Right atrium auricular region (tissue), 2 donors: Measurements from ENCODE around the gene NMT2. TPM values are rescaled to one million over a fixed set of nuclear protein-coding genes. Genes with fewer than 3 reads are reported as not detected.

Experiments
- DNase-seq: peaks from one replicate; pipeline ENCODE4 v3.0.0-alpha.2; 2019; ENCODE audit warnings: low spot score
- H3K27ac ChIP-seq, 2 donors: fragments of 200-600 bp; sonication (generic); 1 replicate in 1 of 2; 2 replicates in 1 of 2; pipeline ENCODE4 v1.5.1; 2016 to 2019
- H3K27me3 ChIP-seq, 2 donors: fragments of 200-600 bp; sonication (generic); one replicate each; pipeline versions ENCODE4 v1.5.1 to v1.6.0; 2017 to 2019
- H3K36me3 ChIP-seq: fragments of 200-600 bp; sonication (generic); one replicate; pipeline ENCODE4 v1.5.1; 2016
- H3K4me1 ChIP-seq, 2 donors: fragments of 200-600 bp; sonication (generic); one replicate each; pipeline versions ENCODE4 v1.5.1 to v1.6.0; 2017 to 2019
- H3K4me3 ChIP-seq, 2 donors: fragments of 200-600 bp; sonication (generic); 1 replicate in 1 of 2; 2 replicates in 1 of 2; pipeline ENCODE4 v1.5.1; 2017 to 2019; ENCODE audit warnings: mild to moderate bottlenecking in 1 of 2, moderate library complexity in 1 of 2
- H3K9me3 ChIP-seq, 2 donors: fragments of 200-600 bp; sonication (generic); one replicate each; pipeline ENCODE4 v1.5.1; 2019
- CTCF ChIP-seq, 2 donors: fragments of 200-600 bp; sonication (generic); IDR thresholded peaks; one replicate each; pipeline ENCODE4 v1.5.1; 2019; ENCODE audit warnings: antibody characterized with exemption in 2 of 2
- total RNA-seq, 2 donors: library from RNA; depleted of rRNA; stranded (reverse); fragments of >200 nt; gene quantifications; one replicate each; pipeline ENCODE4 v1.1.0, GENCODE V29; 2016

Gene NMT2
- total RNA-seq, 2 donors from 2014 or later: 9.7 to 10.5 TPM

GRCh38 chr10:15183689-15184481 lies 15.4 kb upstream of the NMT2 start:
- Histone ChIP-seq H3K9me3 (no peaks in the 10 kb centered on the region), H3K4me3 (no peak overlapping the region), H3K36me3 (no peaks in the 10 kb centered on the region), H3K27me3 (no peaks in the 10 kb centered on the region), H3K4me1 (no peaks in the 10 kb centered on the region), H3K27ac (no peak overlapping the region)
- DNase-seq: no peak
- TF ChIP-seq CTCF (IDR thresholded peaks at IDR 0.05): no peak

GRCh38 chr10:15182540-15183207 lies 14.2 kb upstream of the NMT2 start:
- H3K4me3 ChIP-seq: no peak overlapping the region
- H3K36me3 ChIP-seq: no peaks in the 10 kb centered on the region
- no peak overlapping the region for H3K27ac ChIP-seq
- no peaks in the 10 kb centered on the region for H3K4me1 ChIP-seq
- H3K9me3 ChIP-seq: no peaks in the 10 kb centered on the region
- no peak for DNase-seq
- no peak for TF ChIP-seq CTCF (IDR thresholded peaks at IDR 0.05)
- no peaks in the 10 kb centered on the region for H3K27me3 ChIP-seq

- H3K27ac ChIP-seq: no peak overlapping the region
- TF ChIP-seq CTCF (IDR thresholded peaks at IDR 0.05): no peak
- H3K4me1 ChIP-seq: no peaks in the 10 kb centered on the region
- no peaks in the 10 kb centered on the region for H3K36me3 ChIP-seq
- no peaks in the 10 kb centered on the region for H3K27me3 ChIP-seq
- no peak for DNase-seq
- no peaks in the 10 kb centered on the region for H3K9me3 ChIP-seq
- no peak overlapping the region for H3K4me3 ChIP-seq
Measured at GRCh38 chr10:15181576-15182156, 13.2 kb upstream of the NMT2 start.

- no peak overlapping the region for H3K4me3 ChIP-seq
- DNase-seq: no peak
- no peaks in the 10 kb centered on the region for H3K27me3 ChIP-seq
- TF ChIP-seq CTCF (IDR thresholded peaks at IDR 0.05): no peak
- H3K36me3 ChIP-seq: no peaks in the 10 kb centered on the region
- no peak overlapping the region for H3K27ac ChIP-seq
- H3K9me3 ChIP-seq: no peaks in the 10 kb centered on the region
- no peaks in the 10 kb centered on the region for H3K4me1 ChIP-seq
Measured at GRCh38 chr10:15180736-15181135, 12.2 kb upstream of the NMT2 start.

- no peaks in the 10 kb centered on the region for H3K27me3 ChIP-seq
- no peaks in the 10 kb centered on the region for H3K9me3 ChIP-seq
- H3K27ac ChIP-seq: no peak overlapping the region
- no peak for TF ChIP-seq CTCF (IDR thresholded peaks at IDR 0.05)
- DNase-seq: no peak
- no peaks in the 10 kb centered on the region for H3K36me3 ChIP-seq
- H3K4me1 ChIP-seq: no peaks in the 10 kb centered on the region
- H3K4me3 ChIP-seq: no peak overlapping the region
Measured at GRCh38 chr10:15176269-15176668, 7.8 kb upstream of the NMT2 start.
